ENCODE results near the gene TGFBR3. TPM values are rescaled to one million over a fixed set of nuclear protein-coding genes. Genes with fewer than 3 reads are reported as not detected.

The TGFBR3 gene
- total and polyA plus RNA-seq, 8 donors: 4.2 to 689 (median 71.5) TPM

DNA sequence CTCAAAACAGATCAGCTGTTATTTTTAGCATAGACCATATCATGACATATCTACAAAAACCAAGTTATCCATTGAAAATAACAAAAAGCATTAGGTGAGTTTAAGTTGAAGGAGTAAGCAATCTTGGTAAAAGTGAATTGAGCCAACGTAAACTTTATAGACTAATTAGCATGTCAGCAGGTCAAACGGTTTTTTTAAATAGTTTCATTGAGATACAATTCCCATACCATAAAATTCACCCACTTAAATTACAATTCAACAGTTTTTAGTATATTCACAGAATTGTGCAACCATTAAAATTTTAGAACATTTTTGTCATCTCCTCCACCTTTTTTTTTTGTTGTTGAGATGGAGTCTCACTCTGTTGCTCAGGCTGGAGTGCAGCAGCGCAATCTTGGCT, 92.1 kb downstream of the TGFBR3 start:
- Histone ChIP-seq H3K9me3 (no peaks in the 10 kb centered on the region), H3K27ac (no peak overlapping the region), H3K27me3 (no peaks in the 10 kb centered on the region), H3K4me1 (peaks cover 0 to 70% (median 45%) of the 10 kb centered on the region in 4 donors), H3K4me3 (no peak overlapping the region), H3K36me3 (peaks cover 0 to 12% (median 11%) of the 10 kb centered on the region in 4 donors)
- intact Hi-C loops (cut with DNase I; ENCODE audit: low total_unique reads): no loop called here
- TF ChIP-seq EP300 (IDR thresholded peaks at IDR 0.05): no peak
- no peak for TF ChIP-seq POLR2A (IDR thresholded peaks at IDR 0.05)
- TF ChIP-seq POLR2AphosphoS5 (IDR thresholded peaks at IDR 0.05): no peak
- TF ChIP-seq, protein P1, sequence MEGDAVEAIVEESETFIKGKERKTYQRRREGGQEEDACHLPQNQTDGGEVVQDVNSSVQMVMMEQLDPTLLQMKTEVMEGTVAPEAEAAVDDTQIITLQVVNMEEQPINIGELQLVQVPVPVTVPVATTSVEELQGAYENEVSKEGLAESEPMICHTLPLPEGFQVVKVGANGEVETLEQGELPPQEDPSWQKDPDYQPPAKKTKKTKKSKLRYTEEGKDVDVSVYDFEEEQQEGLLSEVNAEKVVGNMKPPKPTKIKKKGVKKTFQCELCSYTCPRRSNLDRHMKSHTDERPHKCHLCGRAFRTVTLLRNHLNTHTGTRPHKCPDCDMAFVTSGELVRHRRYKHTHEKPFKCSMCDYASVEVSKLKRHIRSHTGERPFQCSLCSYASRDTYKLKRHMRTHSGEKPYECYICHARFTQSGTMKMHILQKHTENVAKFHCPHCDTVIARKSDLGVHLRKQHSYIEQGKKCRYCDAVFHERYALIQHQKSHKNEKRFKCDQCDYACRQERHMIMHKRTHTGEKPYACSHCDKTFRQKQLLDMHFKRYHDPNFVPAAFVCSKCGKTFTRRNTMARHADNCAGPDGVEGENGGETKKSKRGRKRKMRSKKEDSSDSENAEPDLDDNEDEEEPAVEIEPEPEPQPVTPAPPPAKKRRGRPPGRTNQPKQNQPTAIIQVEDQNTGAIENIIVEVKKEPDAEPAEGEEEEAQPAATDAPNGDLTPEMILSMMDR (IDR thresholded peaks at IDR 0.05): no peak
- DNase-seq: no peak
- 85 to 89% (median 87%) methylated on average over 3 of the region's 3 CpGs for WGBS, 5 donors

GRCh38 chr1:91793189-91793588, 92.8 kb downstream of the TGFBR3 start:
- Histone ChIP-seq H3K9me3 (no peaks in the 10 kb centered on the region), H3K4me3 (no peak overlapping the region), H3K36me3 (peaks cover 0 to 12% (median 11%) of the 10 kb centered on the region in 4 donors), H3K27ac (peak overlapping the region in 2 of 5 donors; percentile 39 to 46), H3K4me1 (peaks cover 0 to 68% (median 41%) of the 10 kb centered on the region in 4 donors), H3K27me3 (no peaks in the 10 kb centered on the region)
- TF ChIP-seq EP300 (IDR thresholded peaks at IDR 0.05): no peak
- 95 to 97% (median 96%) methylated on average over 5 of the region's 5 CpGs for WGBS, 5 donors
- intact Hi-C loops (cut with DNase I; ENCODE audit: low total_unique reads): no loop called here
- no peak for DNase-seq

DNA sequence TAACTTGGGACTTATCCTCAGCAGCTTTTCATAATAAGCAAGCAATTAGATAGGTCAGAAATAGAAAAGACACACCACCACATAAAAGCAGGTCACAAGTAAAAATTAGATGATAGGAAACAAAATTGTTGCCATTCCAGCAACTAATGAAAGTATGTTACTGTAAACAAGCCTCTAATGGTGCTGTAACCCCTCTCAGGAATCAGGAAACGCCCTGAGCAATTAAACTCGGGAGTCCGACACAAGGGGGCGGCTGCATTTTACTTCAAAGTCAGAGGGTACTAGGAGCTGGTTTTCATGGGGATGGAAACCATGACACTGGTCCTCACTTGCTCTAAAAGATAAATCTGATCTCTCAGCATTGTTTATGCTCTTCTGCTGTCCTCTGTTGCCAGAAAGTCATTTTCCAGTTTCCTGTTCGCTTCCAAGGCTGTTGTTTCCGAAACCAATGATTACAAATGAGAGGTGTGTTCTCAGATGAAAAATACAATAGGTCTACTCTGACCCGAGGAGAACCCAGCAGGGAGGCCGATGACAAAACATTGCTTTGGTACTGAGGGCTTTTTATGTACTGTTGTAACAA, 93.4 kb downstream of the TGFBR3 start:
- TF ChIP-seq, protein P1 (IDR thresholded peaks at IDR 0.05): no peak
- TF ChIP-seq EP300 (IDR thresholded peaks at IDR 0.05): no peak
- TF ChIP-seq POLR2AphosphoS5 (IDR thresholded peaks at IDR 0.05): no peak
- TF ChIP-seq POLR2A (IDR thresholded peaks at IDR 0.05): no peak
- peak in 1 of 2 donors; percentile 51 for DNase-seq
- Histone ChIP-seq H3K9me3 (no peaks in the 10 kb centered on the region), H3K36me3 (peaks cover 0 to 12% (median 11%) of the 10 kb centered on the region in 4 donors), H3K27me3 (no peaks in the 10 kb centered on the region), H3K4me1 (peaks cover 0 to 65% (median 43%) of the 10 kb centered on the region in 4 donors), H3K27ac (peak overlapping the region in 3 of 5 donors; percentile 39 to 47 (median 46)), H3K4me3 (no peak overlapping the region)
- intact Hi-C loops (cut with DNase I; ENCODE audit: low total_unique reads): no loop called here
- 40 to 54% (median 41%) methylated on average over 8 of the region's 8 CpGs for WGBS, 5 donors

DNA sequence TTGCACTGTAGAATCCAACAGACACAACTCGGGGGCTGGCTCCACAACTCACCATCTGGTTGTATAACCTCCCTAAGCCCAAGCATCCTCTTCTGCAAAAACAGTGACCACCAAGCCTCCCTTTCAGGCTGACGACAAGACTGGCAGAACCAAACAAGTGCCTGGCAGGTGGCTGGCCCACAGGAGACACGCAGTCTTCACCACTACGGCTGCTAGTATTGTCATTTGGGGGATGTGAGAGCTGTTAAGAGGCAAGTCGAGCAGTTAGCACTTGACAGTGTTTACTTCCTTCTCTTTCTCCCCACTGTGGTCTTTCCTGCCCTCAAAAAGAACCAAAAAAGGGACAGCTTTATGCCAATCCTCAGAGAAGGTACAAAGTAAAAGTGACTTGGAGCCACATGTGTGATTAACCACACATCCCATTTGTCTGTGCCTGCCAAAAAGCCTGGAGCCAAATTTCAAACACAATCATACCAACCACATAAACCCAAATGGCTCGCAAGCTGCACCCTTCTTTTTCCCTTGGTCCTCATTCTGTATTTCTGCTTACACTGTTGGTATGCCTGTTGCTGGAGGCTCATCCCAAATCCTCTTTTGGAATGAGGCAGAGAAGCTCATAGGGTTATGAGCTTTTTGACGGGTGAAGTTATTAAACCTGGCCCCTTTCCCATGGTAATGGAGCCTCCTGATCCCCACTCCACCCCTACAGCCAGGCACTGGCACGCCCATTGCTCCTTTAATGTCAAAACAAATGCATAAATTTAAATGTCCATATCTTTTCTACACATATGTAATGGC, 94.1 kb downstream of the TGFBR3 start:
- intact Hi-C loops (cut with DNase I; ENCODE audit: low total_unique reads): no loop called here
- Histone ChIP-seq H3K9me3 (no peaks in the 10 kb centered on the region), H3K27ac (peak overlapping the region in 3 of 5 donors; percentile 38 to 47 (median 39)), H3K36me3 (peaks cover 0 to 8% (median 7%) of the 10 kb centered on the region in 4 donors), H3K4me3 (no peak overlapping the region), H3K4me1 (peaks cover 0 to 65% (median 43%) of the 10 kb centered on the region in 4 donors), H3K27me3 (no peaks in the 10 kb centered on the region)
- no peak for DNase-seq
- WGBS, 5 donors: 54 to 74% (median 67%) methylated on average over 7 to 8 of the region's 8 CpGs
- no peak for TF ChIP-seq POLR2A (IDR thresholded peaks at IDR 0.05)
- no peak for TF ChIP-seq EP300 (IDR thresholded peaks at IDR 0.05)
- TF ChIP-seq POLR2AphosphoS5 (IDR thresholded peaks at IDR 0.05): no peak
- TF ChIP-seq, protein P1 (IDR thresholded peaks at IDR 0.05): no peak

Data from stomach (tissue), 9 donors.